Endothelial cell of umbilical vein (primary cell): ENCODE measurements around the gene FHIT. TPM values are rescaled to one million over a fixed set of nuclear protein-coding genes. Genes with fewer than 3 reads are reported as not detected.

Source experiments
- BruUV-seq: library from RNA; stranded (reverse); fragments of 400-500 nt; replicated peaks from 2 replicates; lab custom pipeline; 2021; lab: Mats Ljungman, UMichigan
- CTCF ChIA-PET: fragments of 300-600, 350-600 bp; sonication (Branson Sonifier 250); formaldehyde crosslinking; loops from one replicate; lab custom pipeline; 2021; ENCODE audit warnings: antibody characterized with exemption, inconsistent platforms; lab: Charles Lee
- POLR2A ChIA-PET: fragments of 300-600, 350-600 bp; sonication (Branson Sonifier 250); formaldehyde crosslinking; loops from one replicate; lab custom pipeline; 2021; ENCODE audit warnings: antibody characterized with exemption, inconsistent platforms; lab: Charles Lee
- DNase-seq: peaks from one replicate; pipeline ENCODE4 v3.0.0-alpha.2; 2011; ENCODE audit warnings: low read depth, low spot score
- FAIRE-seq: peaks from 2 replicates; lab custom pipeline; 2011; peaks lifted over from hg19 to GRCh38; lab: Jason Lieb, UNC
- H2AFZ ChIP-seq: 2 replicates; pipeline ENCODE4 v1.6.0; 2012; ENCODE audit warnings: low read depth, low read length, control low read depth, inconsistent platforms
- H3K27ac ChIP-seq: 2 replicates; pipeline ENCODE4 v1.5.1; 2011; ENCODE audit warnings: low read depth, mild to moderate bottlenecking, control low read depth, low read length, moderate library complexity; ENCODE audit not compliant: insufficient read depth
- H3K27me3 ChIP-seq, 2 experiments: 2 replicates each; pipeline versions ENCODE4 v1.6.0 to v1.6.1; 2011; ENCODE audit warnings: low read length in 2 of 2, mixed read lengths in 1 of 2; ENCODE audit not compliant: control insufficient read depth in 2 of 2, insufficient read depth in 2 of 2
- H3K36me3 ChIP-seq, 2 experiments: 2 replicates in 1 of 2; 3 replicates in 1 of 2; pipeline ENCODE4 v1.5.1; 2011; ENCODE audit warnings: low read length in 2 of 2, mild to moderate bottlenecking in 1 of 2, moderate library complexity in 1 of 2; ENCODE audit not compliant: control insufficient read depth in 2 of 2, insufficient read depth in 2 of 2; ENCODE audit errors: extremely low read depth in 1 of 2
- H3K4me1 ChIP-seq: 3 replicates; pipeline ENCODE4 v1.5.1; 2011; ENCODE audit warnings: mild to moderate bottlenecking, low read length; ENCODE audit not compliant: control insufficient read depth, insufficient read depth; ENCODE audit errors: extremely low read depth
- H3K4me2 ChIP-seq: 2 replicates; pipeline ENCODE4 v1.6.1; 2011; ENCODE audit warnings: low read length, control low read depth, mixed read lengths; ENCODE audit not compliant: insufficient read depth
- H3K4me3 ChIP-seq, 3 experiments: fragments of 200-600 bp in 1 of 3; sonication (generic), shearing (Covaris generic) in 1 of 3; replicated peaks in 1 of 3; 2 replicates each; pipeline ENCODE4 v1.5.1; 2011 to 2016; ENCODE audit warnings: control low read depth in 3 of 3, low read length in 3 of 3, mild to moderate bottlenecking in 2 of 3, inconsistent platforms in 1 of 3, low read depth in 1 of 3, moderate library complexity in 1 of 3; ENCODE audit not compliant: insufficient read depth in 1 of 3
- H3K79me2 ChIP-seq: 2 replicates; pipeline ENCODE4 v1.6.0; 2012; ENCODE audit warnings: low read length, inconsistent platforms; ENCODE audit not compliant: control insufficient read depth, insufficient read depth
- H3K9ac ChIP-seq: replicated peaks from 2 replicates; pipeline ENCODE3; 2011; ENCODE audit warnings: low read length, control low read depth; ENCODE audit not compliant: insufficient read depth; ENCODE audit errors: extremely low read depth
- H3K9me1 ChIP-seq: replicated peaks from 3 replicates; pipeline ENCODE4 v1.6.0; 2011; ENCODE audit warnings: mild to moderate bottlenecking, low read length; ENCODE audit not compliant: control insufficient read depth, insufficient read depth; ENCODE audit errors: extremely low read depth
- H3K9me3 ChIP-seq: replicated peaks from 2 replicates; pipeline ENCODE4 v1.5.1; 2012; ENCODE audit warnings: low read length, inconsistent platforms; ENCODE audit not compliant: control insufficient read depth, insufficient read depth
- H4K20me1 ChIP-seq: replicated peaks from 2 replicates; pipeline ENCODE3; 2011; ENCODE audit warnings: mild to moderate bottlenecking, low read length; ENCODE audit not compliant: control insufficient read depth, insufficient read depth; ENCODE audit errors: extremely low read depth
- CTCF ChIP-seq, 2 donors: IDR thresholded peaks; 1 replicate in 1 of 2; 2 replicates in 1 of 2; pipeline ENCODE4 v1.5.1; 2011; ENCODE audit warnings: low read length in 2 of 2, mild to moderate bottlenecking in 2 of 2, moderate library complexity in 2 of 2, control low read depth in 1 of 2, inconsistent platforms in 1 of 2, low read depth in 1 of 2; ENCODE audit not compliant: insufficient read depth in 1 of 2; ENCODE audit errors: extremely low read depth in 1 of 2
- EZH2 ChIP-seq: IDR thresholded peaks from 2 replicates; pipeline ENCODE4 v1.6.1; 2012; ENCODE audit warnings: borderline replicate concordance, low read depth, mild to moderate bottlenecking, moderate library complexity, low read length, inconsistent platforms; ENCODE audit not compliant: severe bottlenecking
- FOS ChIP-seq: IDR thresholded peaks from 2 replicates; pipeline ENCODE4 v1.6.1; 2011; ENCODE audit warnings: mild to moderate bottlenecking, low read length, moderate library complexity, borderline replicate concordance; ENCODE audit not compliant: insufficient read depth
- GATA2 ChIP-seq: IDR thresholded peaks from 2 replicates; pipeline ENCODE4 v1.7.0; 2011; ENCODE audit warnings: low read depth, mild to moderate bottlenecking, moderate library complexity, mixed read lengths, low read length; ENCODE audit not compliant: insufficient read length, insufficient read depth
- JUN ChIP-seq: IDR thresholded peaks from 2 replicates; pipeline ENCODE4 v1.6.1; 2011; ENCODE audit warnings: borderline replicate concordance, low read depth; ENCODE audit not compliant: insufficient read length, insufficient read depth
- MAX ChIP-seq: IDR thresholded peaks from 2 replicates; pipeline ENCODE4 v1.6.1; 2011; ENCODE audit not compliant: insufficient read depth, insufficient read length
- MYC ChIP-seq: IDR thresholded peaks from one replicate; pipeline ENCODE4 v1.6.1; 2011; ENCODE audit warnings: mild to moderate bottlenecking, low read depth, low read length
- POLR2A ChIP-seq: IDR thresholded peaks from 2 replicates; pipeline ENCODE4 v1.6.1; 2012; ENCODE audit warnings: low read depth, mild to moderate bottlenecking, control low read depth, low read length
- POLR2AphosphoS5 ChIP-seq: IDR thresholded peaks from 2 replicates; pipeline ENCODE4 v1.6.1; 2012; ENCODE audit warnings: low read depth, mild to moderate bottlenecking, control low read depth, low read length, moderate library complexity; ENCODE audit not compliant: insufficient read depth
- dilution Hi-C: fragments of 300-500 bp; cut with MboI; formaldehyde crosslinking; loops from one replicate; pipeline ENCODE4 v1.15.0; 2019; ENCODE audit warnings: low sequenced_read_pairs; ENCODE audit not compliant: extremely low pct_ligation_motif_present
- intact Hi-C: fragments of 100-400 bp; cut with micrococcal nuclease; formaldehyde crosslinking; loops from one replicate; pipeline ENCODE4 v1.10.0; 2022
- polyA plus RNA-seq, 4 experiments: library from polyadenylated mRNA; depleted of rRNA in 3 of 4; stranded (reverse) in 3 of 4; unstranded in 1 of 4; fragments of >200 nt; gene quantifications; 2 replicates each; pipeline versions ENCODE4 v1.2.1 to v1.2.3, GENCODE V29; 2011 to 2012; ENCODE audit warnings: missing spikeins in 1 of 4
- total RNA-seq: library from RNA; stranded (reverse); gene quantifications from 2 replicates; pipeline ENCODE4 v1.2.3, GENCODE V29; 2021

FHIT gene
- total and polyA plus RNA-seq, 2 donors (not counting 3 experiments of a cell fraction or from before 2014, with no cell fraction given) = 0.47 to 2.2 TPM

GRCh38 chr3:59800481-59800880 lies 1450.8 kb downstream of the FHIT start:
- TF ChIP-seq POLR2AphosphoS5 = no peak
- no peak for TF ChIP-seq EZH2
- no peak for TF ChIP-seq POLR2A
- TF ChIP-seq MAX = no peak
- TF ChIP-seq GATA2 = no peak
- no peak for TF ChIP-seq CTCF (IDR thresholded peaks at IDR 0.05; ENCODE audit: extremely low read depth in 1 of 2, insufficient read depth in 1 of 2, low read depth in 1 of 2, low read length in 2 of 2)
- TF ChIP-seq JUN = no peak
- no peak for TF ChIP-seq MYC
- no peak for TF ChIP-seq FOS
- Histone ChIP-seq H3K79me2 (no peaks in the 10 kb centered on the region), H3K4me2 (no peak overlapping the region), H3K36me3 (no peaks in the 10 kb centered on the region), H3K27ac (no peak overlapping the region), H3K9me3 (no peaks in the 10 kb centered on the region), H3K27me3 (no peaks in the 10 kb centered on the region), H3K4me1 (no peaks in the 10 kb centered on the region), H3K9ac (no peak overlapping the region), H3K9me1 (no peaks in the 10 kb centered on the region), H4K20me1 (no peaks in the 10 kb centered on the region), H3K4me3 (no peak overlapping the region), H2AFZ (no peak overlapping the region)
- ChIA-PET POLR2A (no interaction called here), CTCF (no interaction called here)
- dilution Hi-C loops (no loop called here), intact Hi-C loops (no loop called here)
- BruUV-seq = no TSS peak
- FAIRE-seq (no peak), DNase-seq (no peak)
